ENCODE results near the gene ZNF845.
"Not testable (repeated sequence)": the region's sequence is repeated elsewhere in the genome, so short reads cannot be mapped to it uniquely, and the experiment has no call there.

Gene ZNF845

DNA sequence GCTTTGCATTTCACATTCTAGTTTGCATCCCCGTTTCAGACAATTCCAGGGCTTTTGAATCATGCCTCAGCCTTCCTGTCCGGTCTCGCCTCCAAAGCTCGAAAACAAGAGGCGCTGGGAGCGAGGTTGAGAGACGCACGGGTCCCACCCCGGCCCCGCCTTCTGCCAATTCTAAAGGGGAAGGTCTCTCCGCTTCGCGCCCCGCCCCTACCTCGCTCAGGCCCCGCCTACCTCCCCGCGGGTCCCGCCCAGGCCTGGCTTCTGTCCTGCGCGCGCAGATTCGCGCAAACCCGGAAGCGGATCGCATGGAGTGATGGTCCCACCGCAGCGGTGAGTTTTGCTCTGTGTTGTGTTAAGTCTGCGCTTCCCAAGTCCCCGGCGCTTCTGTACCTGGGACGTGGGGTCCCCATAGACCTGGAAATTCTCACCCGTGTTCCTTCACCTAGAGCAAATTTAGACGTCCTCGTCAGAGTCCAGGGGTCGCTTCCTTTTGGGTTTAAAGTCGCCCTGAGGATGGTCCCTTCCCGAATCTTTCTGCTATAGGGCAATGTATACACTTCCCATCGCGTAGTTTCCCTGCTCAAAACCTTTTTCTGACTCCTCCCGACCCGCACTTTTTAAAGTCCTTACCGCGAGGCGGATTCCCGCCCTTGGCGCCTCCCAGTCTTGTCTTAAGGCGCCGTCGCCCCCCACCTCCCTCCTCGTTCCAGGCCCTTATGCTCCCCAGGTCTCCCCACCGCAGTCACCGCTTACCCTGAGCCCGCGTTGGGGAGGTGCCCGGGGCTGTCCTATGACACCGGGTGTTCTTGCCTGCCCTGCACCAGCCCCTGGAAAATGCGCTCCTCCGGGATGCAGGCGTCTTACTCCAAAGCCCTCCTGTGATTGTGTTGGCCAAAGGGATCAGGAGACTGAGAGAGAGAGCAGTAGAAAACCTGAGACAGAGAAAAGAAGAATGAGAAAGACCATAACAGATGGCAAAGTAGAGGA, at the start of gene ZNF845:
ZNF845 (plus strand) TSS at position 287 of the 987 bp plus-strand sequence. CDS start 7,559 bp downstream, outside the sequence.
- peak; percentile 56 for FAIRE-seq

DNA sequence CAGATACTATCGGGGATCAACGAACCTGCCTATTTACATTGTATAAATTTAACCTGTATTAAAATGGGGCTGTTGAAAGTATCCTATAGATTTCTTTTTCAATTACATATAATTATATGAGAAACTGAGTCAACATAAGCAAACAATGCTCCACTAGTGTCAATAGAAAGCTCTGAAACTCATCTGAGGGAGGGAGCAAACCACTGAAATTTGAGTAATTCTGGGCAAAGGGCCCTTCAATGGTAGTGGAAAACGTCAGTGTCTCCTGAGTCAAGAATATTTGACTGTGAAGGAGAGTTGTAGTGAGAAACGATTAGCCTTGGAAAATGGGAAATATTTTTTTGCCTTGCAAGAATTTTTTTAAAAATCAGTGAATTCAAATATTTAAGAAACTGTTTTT, 48.5 kb upstream of the ZNF845 start:
- no peak for FAIRE-seq

DNA sequence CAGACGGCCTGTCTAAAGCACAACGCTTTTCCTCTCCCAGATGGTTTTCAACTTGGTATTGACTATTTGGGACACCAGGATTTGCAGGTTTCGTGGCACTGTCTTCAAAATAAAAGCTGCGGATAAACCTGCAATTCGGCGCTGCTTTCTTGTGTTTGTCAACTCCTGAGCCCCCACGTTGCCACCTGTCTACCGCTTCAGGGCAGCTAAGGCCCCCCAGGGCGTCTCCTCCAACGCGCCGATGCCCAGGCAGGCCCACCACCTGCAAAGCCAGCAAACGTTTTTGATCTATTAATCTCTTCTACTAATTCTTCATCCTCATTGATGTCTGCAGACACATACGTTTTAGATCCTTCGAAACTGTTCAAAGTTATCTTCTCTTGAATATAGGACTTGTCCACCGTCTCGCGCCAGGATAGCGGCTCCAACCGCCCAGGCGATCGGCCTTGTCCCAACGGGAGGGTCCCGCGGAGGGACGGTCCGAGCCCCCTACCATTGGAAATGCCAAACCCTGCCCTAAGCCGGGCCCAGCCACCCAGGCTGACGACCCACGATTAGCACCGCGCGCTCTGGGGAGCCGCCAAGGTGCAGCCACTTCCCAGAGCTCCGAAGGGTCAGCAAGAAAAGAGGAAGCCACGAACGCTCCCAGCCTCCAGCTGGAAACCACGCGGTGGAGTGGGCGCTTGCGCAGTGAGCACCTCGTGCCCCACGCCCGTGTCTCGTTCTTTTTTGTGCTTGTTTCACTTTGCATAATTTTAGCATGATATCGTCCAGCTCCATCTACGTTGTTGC, 42.6 kb upstream of the ZNF845 start:
- FAIRE-seq: no peak

DNA sequence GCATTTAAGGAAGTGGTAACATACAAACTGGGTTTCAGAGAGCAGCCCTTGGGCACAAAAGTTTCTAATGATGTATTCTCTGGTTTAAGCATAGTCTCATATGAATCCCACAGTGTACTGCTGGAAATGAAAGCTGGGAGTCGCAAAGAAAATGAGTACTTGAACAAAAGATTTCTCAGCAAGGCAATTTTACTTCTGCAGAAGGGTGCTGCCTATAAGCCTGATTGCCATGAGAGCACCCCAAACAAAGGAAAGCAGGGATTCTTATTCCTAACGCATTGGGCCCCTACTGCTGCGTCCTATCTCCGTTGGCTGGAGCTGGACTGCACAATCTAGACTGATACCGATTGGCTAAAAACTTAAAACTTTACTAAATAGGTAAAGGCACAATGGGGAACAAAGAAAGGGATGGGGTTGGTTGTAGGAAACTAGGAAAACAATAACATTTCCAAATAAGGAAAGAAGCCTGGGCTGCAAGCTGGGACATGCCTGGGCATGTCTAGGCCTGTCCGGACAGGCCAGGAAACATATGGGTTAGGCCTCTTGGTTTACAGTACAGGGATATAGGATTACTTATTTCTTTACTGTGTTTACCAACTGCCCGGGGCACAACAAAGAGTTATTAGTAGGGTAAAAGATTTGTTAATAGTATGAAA, 38.6 kb upstream of the ZNF845 start:
- FAIRE-seq: no peak

DNA sequence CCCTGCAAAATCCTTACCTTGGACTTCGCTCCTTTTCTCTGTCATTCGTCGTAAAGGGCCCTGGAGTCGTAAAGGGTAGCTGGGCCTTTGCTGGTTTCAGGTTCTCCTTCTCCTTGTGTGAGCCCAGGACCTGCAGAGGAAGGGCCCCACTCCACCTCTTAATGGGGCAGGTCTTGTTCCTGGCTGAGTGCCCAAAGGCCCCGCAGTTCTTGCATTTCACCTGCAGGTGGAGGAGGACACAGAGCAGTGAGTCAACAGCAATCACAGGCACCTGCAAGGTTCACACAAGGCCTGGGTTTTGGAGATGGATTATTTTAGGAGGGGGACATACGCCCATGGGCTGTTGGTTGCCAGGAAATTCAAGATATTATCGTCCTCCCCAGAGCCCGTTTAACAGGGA, 32.2 kb upstream of the ZNF845 start:
- not testable (repeated sequence) for FAIRE-seq

DNA sequence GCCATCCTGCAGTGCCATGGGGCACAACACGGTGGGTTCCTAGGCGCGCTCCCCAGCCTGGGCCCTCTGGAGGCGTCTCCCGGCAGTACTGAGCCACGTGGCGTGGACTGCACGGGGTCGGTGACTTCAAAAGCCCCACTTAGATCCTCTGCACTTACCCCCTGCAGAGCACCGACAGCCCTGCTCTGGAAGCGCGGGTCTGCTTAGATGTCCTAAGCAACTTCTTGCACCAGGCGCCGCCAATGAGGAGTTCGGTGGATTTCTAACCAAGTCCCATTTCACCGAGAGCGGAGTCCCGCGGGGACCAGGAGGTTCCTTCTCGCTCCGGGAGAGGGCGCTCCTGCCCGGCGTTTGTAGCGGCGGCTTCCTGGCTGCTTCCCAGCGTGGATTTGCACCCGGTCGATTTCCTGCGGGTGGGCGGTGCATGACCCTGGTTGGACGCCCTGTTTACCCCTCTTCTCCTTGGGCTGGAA, 25.2 kb upstream of the ZNF845 start:
- no peak for FAIRE-seq

DNA sequence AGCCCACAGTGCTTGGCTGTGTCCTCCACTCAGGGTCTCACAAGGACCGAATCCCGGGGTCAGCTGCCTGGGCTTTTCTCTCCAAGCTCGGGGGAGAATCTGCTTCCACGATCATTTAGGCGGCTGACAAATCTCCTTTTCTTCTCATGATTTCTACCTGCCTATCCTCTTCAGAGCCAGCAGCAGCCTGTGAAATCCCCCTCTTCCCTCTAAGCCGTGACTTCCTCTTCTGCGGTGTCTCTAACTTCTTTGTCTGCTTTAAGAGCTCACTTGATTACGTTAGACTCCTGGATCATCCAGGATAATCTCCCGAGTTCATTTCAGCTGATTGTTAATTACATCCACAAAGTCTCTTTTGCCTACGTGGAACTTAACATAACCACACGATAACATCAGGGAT, 22.5 kb upstream of the ZNF845 start:
- no peak for FAIRE-seq

DNA sequence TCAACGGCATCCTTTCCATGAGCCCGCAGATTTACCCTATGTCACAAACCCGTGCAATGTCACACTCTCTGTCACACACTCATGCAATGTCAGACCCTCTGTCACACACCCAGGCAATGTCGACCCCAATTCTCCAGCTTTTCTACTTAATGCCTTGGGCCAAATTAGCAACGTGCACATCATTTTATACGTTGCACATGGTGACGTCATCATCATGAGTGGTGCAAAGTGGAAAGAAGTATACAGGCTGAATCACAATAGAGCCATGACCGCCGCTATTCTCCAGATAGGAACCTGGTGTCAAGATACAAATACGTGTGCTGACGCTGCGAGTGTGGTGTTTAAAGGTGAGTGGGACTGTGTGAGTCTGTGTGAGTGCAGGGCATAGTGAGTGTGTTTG, 21.7 kb upstream of the ZNF845 start:
- no peak for FAIRE-seq

DNA sequence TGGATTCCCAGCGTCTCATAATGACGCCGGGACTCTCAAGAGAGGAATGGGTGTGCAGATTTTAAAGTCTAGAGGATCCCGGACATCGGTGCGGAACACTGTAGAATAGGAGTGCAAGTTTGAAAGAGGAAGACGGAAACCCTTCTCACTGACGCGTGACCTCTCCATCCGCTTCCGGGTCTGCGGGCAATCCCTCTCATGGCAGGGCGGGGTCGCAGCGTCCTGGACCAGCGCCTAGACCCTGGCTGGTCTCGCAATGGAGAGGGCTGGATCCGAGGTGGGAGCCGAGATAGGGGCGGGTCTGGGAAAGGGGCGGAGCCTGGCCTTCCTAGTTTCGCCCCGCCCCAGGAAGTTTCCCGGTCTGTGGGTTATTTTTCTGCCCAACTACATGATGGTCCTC, 4.6 kb upstream of the ZNF845 start:
- FAIRE-seq: no peak

DNA sequence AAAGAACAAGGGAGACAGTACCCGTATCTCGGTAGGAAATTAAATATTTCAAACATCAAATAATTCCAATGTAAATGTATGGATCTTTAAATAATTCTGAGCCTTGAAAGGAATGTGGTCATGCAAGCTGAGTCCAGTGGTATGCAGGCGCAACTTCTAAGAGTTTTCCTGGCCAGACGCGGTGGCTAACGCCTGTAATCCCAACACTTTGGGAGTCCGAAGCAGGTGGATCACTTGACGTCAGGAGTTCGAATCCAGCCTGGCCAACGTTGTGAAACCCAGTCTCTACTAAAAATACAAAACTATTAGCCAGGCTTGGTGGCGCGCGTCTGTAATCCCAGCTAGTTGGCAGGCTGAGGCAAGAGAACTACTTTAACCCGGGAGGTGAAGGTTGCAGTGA, 1.1 kb upstream of the ZNF845 start:
- no peak for FAIRE-seq

DNA sequence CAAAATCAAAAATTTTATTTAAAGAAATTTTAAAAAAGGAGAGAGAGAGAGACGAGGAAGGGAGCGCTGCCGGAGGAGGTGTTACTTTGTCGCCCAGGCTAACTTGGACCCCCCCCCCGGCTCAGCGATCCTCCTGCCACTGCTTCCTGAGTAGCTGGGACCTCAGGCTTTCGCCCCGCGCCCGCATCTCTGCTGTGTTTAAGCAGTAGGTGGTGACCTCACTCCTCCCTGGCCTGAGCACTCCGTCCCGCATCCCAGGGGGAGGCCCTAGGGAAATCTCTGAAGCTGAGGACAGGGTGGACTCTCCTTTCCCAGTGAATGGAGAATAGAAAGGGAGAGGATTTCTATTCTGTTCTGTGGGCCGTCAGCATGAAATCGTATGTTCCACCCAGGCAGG, 485 bp upstream of the ZNF845 start:
- FAIRE-seq: no peak

DNA sequence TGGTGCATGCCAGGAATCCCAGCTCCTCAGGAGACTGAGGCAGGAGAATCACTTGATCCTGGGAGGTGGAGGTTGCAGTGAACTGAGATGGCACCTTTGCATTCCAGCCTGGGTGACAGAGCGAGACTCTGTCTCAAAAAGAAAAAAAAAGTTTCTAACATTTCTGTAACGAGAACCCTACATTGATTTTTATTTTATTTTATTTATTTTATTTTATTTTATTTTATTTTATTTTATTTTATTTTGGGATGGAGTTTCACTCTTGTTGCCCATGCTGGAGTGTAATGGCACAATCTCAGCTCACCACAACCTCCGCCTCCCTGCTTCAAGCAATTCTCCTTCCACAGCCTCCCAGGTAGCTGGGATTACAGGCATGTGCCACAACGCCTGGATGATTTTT, 10.9 kb downstream of the ZNF845 start:
- FAIRE-seq: not testable (repeated sequence)

DNA sequence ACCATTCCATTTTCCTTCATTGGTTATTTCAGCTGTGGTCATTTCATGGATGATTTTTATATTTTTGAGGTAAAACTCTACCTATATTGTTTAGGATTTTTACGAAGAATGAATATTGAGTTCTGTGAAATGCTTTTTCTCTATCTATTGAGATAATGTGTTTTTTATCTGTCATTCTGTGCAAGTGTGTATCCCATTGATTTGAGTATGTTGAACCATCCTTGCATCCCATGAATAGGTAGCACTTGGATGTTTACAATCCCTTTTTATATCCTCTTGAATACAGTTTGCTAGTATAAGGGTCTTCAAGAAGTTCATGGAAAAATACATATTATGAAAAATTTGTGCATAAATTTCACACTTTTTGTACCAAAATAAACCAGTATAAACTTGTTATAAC, 22.2 kb downstream of the ZNF845 start:
- FAIRE-seq: no peak

DNA sequence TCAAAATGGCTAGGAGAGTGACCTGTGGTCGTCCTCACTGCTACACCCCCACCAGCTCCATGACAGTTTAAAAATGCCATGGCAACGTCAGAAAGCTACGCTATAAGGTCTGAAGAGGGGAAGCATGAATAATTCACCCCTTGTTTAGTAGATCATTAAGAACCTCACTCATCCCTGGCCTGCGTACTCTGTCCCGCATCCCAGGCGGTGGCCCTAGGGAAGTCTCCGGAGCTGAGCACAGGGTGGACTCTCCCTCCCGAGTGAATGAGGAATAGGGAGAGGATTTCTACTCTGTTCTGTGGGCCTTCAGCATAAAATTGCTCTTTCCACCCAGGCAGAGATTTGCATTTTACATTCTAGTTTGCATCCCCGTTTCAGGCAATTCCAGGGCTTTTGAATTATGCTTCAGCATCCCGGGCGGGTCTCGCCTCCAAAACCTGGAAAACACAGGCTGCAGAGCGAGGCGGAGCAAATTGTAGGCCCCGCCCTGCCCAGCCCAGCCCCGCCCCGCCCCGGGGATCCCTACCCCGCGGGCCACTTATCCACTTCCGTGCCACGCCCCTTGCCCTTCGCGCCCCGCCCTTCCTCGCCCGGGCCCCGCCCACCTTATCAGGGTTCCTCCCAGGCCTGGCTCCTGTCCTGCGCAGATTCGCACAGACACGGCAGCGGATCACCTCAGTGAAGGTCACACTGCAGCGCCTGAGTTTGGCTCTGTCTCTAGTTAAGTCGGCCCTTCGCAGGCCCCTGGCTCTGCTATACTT, 24.5 kb downstream of the ZNF845 start:
- FAIRE-seq: no peak

DNA sequence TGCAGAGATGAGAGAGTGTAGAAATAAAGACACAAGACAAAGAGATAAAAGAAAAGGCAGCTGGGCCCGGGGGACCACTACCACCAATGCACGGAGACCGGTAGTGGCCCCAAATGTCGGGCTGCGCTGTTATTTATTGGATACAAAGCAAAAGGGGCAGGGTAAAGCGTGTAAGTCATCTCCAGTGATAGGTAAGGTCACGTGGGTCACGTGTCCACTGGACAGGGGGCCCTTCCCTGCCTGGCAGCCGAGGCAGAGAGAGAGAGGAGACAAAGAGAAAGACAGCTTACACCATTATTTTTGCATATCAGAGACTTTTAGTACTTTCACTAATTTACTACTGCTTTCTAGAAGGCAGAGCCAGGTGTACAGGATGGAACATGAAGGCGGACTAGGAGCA, 26.5 kb downstream of the ZNF845 start:
- not testable (repeated sequence) for FAIRE-seq

DNA sequence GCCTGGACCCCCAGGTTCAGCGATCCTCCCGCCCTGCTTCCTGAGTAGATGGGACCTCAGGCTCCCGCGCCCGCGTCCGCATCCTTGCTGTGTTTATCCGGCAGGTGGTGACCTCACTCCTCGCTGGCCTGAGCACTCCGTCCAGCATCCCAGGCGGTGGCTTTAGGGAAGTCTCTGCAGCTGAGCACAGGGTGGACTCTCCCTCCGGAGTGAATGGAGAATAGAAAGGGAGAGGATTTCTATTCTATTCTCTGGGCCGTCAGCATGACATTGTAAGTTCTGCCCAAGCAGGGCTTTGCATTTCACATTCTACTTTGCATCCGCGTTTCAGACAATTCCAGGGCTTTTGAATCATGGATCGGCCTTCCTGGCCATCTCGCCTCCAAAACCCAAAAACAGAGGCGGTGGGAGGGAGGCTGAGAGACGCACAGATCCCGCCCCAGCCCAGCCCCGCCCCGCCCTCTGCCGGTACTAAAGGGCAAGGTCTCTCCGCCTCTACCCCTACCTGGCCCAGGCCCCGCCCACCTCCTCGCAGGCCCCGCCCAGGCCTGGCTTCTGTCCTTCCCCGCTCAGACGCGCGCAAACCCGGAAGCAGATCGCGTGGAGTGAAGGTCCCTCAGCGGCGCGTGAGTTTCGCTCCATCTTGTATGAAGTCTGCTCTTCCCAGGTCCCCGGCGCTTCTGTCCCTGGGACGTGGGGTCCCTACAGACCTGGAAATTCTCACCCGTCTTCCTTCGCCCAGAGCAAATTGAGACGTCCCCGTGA, 31.8 kb downstream of the ZNF845 start, which contains the start of gene ZNF525:
ZNF525 (plus strand) TSS at position 572 of the 765 bp plus-strand sequence. CDS start 6,577 bp downstream, outside the sequence.
- no peak for FAIRE-seq

DNA sequence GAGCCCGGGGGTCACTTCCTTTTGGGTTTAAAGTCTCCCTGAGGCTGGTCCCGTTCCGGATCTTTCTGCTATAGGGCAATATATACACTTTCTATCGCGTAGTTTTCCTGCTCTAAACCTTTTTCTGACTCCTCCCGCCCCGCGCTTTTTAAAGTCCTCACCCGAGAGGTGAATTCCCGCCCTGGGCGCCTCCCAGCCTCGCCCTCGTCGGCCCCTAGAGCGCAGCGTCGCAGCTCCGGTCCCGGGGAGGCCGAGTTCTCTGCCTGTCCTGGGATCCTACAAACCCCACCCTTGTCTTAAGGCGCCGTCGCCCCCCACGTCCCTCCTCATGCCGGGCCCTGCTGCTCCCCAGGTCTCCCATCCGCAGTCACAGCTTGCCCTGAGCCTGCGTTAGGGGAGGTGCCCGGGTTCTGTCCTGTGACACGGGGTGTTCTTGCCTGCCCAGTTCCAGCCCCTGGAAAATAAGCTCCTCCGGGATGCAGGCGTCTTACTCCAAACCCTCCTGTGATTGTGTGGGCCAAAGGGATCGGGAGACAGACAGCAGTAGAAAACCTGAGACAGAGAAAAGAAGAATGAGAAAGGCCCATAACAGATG, 32.4 kb downstream of the ZNF845 start:
- no peak for FAIRE-seq

DNA sequence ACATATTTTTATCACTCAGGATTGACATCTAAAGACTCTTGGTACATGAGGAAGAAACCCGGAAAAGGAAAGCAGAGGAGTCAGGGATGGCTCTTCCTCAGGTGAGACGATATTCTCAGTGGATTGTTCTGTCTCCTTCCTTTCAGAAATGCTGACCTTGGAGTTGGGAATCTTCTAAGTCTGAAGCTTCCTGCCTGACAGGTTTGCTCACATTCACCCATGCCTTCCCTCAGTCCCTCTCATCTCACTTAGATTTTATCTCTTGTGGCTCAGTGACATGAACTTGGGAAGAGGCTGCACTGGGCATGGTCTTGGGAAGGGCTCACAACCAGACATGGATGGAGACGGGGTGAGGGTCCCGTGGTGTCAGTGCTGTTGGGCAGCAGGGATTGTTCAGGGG, 38.6 kb downstream of the ZNF845 start:
- no peak for FAIRE-seq

DNA sequence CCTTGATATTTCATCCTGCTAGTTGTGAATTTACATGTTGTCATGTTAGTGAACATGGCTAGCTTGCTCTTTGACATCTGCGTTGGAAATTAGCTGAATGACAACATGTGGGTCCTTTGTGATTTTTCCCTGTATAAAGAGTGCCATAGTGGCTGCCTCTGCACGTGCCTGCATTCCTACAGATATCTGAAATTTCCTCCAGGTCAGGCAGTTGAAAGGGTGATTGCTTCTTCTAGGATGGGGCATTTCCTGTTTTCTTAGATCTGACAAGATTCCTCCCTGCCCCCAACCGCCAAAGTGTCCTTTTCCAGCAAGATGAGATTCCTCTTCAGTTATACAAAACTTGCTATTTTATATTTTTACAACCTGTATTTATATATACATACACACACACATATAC, 40.7 kb downstream of the ZNF845 start:
- no peak for FAIRE-seq

DNA sequence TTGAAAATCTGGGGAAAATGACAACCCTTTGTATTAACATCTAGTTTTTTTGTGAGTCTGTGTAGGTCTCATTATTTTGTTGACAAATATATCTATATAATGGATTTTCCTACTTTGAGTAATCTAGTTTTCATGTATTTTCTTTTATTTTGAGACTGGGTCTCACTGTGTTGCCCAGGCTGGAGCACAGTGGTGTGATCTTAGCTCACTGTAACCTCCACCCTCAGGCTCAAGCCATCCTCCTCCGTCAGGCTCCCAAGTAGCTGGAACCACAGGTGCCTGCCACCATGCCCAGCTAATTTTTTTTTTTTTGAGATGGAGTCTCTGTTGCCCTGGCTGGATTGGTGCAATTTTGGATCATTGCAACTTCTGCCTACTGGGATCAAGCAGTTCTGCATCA, 41.2 kb downstream of the ZNF845 start:
- FAIRE-seq: no peak

DNA sequence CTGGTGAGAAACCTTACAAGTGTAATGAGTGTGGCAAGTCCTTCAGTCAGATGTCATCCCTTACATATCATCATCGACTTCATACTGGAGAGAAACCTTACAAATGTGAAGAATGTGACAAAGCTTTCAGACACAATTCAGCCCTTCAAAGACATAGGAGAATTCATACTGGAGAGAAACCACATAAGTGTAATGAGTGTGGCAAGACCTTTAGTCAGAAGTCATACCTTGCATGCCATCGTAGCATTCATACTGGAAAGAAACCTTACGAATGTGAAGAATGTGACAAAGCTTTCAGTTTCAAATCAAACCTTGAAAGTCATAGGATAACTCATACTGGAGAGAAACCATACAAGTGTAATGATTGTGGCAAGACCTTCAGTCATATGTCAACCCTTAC, 47.8 kb downstream of the ZNF845 start:
- FAIRE-seq: no peak
